ENCODE measurements around the gene ATP6V0E1. TPM values are rescaled to one million over a fixed set of nuclear protein-coding genes. Genes with fewer than 3 reads are reported as not detected.
A peak's percentile ranks its signal among the peaks of the same experiment; 100 is the strongest.
"Not testable (repeated sequence)": the region's sequence is repeated elsewhere in the genome, so short reads cannot be mapped to it uniquely, and the experiment has no call there.

The ATP6V0E1 gene
- total RNA-seq, 2 donors from 2014 or later: 194 to 218 TPM

- no peak overlapping the region for H3K27ac ChIP-seq
- TF ChIP-seq, protein P1, sequence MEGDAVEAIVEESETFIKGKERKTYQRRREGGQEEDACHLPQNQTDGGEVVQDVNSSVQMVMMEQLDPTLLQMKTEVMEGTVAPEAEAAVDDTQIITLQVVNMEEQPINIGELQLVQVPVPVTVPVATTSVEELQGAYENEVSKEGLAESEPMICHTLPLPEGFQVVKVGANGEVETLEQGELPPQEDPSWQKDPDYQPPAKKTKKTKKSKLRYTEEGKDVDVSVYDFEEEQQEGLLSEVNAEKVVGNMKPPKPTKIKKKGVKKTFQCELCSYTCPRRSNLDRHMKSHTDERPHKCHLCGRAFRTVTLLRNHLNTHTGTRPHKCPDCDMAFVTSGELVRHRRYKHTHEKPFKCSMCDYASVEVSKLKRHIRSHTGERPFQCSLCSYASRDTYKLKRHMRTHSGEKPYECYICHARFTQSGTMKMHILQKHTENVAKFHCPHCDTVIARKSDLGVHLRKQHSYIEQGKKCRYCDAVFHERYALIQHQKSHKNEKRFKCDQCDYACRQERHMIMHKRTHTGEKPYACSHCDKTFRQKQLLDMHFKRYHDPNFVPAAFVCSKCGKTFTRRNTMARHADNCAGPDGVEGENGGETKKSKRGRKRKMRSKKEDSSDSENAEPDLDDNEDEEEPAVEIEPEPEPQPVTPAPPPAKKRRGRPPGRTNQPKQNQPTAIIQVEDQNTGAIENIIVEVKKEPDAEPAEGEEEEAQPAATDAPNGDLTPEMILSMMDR (IDR thresholded peaks at IDR 0.05): no peak
- DNase-seq: no peak
Observed at GRCh38 chr5:173025651-173026050, 42.1 kb downstream of the ATP6V0E1 start.

GRCh38 chr5:173027905-173028304, 44.3 kb downstream of the ATP6V0E1 start:
- TF ChIP-seq, protein P1 (IDR thresholded peaks at IDR 0.05): no peak
- intact Hi-C loops (cut with DNase I): no loop called here
- Histone ChIP-seq H3K36me3 (no peaks in the 10 kb centered on the region), H3K27ac (no peak overlapping the region), H3K9me3 (no peaks in the 10 kb centered on the region), H3K27me3 (no peaks in the 10 kb centered on the region), H3K4me3 (no peak overlapping the region), H3K9ac (ENCODE audit: low read depth in 2 of 2, low read length in 2 of 2) (no peak overlapping the region), H3K4me1 (no peaks in the 10 kb centered on the region)
- no peak for DNase-seq

More at GRCh38 chr5:173025651-173026050, 42.1 kb downstream of the ATP6V0E1 start:
- H3K27me3 ChIP-seq: no peaks in the 10 kb centered on the region
- intact Hi-C loops (cut with DNase I): no loop called here
- no peak overlapping the region for H3K4me3 ChIP-seq
- H3K9ac ChIP-seq (ENCODE audit: low read depth in 2 of 2, low read length in 2 of 2): no peak overlapping the region
- H3K9me3 ChIP-seq: no peaks in the 10 kb centered on the region
- no peaks in the 10 kb centered on the region for H3K36me3 ChIP-seq
- H3K4me1 ChIP-seq: no peaks in the 10 kb centered on the region

- TF ChIP-seq, protein P1 (IDR thresholded peaks at IDR 0.05): no peak
- no peaks in the 10 kb centered on the region for H3K36me3 ChIP-seq
- H3K27me3 ChIP-seq: no peaks in the 10 kb centered on the region
- intact Hi-C loops (cut with DNase I): no loop called here
- H3K9me3 ChIP-seq: no peaks in the 10 kb centered on the region
- H3K27ac ChIP-seq: no peak overlapping the region
- no peak overlapping the region for H3K9ac ChIP-seq (ENCODE audit: low read depth in 2 of 2, low read length in 2 of 2)
- no peak for DNase-seq
- H3K4me3 ChIP-seq: no peak overlapping the region
- H3K4me1 ChIP-seq: no peaks in the 10 kb centered on the region
Observed at GRCh38 chr5:173028811-173029327, 45.3 kb downstream of the ATP6V0E1 start.

- intact Hi-C loops (cut with DNase I): no loop called here
- TF ChIP-seq, protein P1 (IDR thresholded peaks at IDR 0.05): no peak
- H3K27ac ChIP-seq: peak overlapping the region; percentile 39
- no peak overlapping the region for H3K9ac ChIP-seq (ENCODE audit: low read depth in 2 of 2, low read length in 2 of 2)
- no peak for DNase-seq
- H3K4me3 ChIP-seq: no peak overlapping the region
- no peaks in the 10 kb centered on the region for H3K27me3 ChIP-seq
- no peaks in the 10 kb centered on the region for H3K36me3 ChIP-seq
- no peaks in the 10 kb centered on the region for H3K4me1 ChIP-seq
- H3K9me3 ChIP-seq: no peaks in the 10 kb centered on the region
Observed at GRCh38 chr5:173029499-173029921, 45.9 kb downstream of the ATP6V0E1 start.

GRCh38 chr5:173032096-173032495, 48.5 kb downstream of the ATP6V0E1 start:
- H3K4me3 ChIP-seq; H3K27ac ChIP-seq; H3K9ac ChIP-seq (ENCODE audit: low read depth in 2 of 2, low read length in 2 of 2); H3K9me3 ChIP-seq; H3K4me1 ChIP-seq; intact Hi-C loops (cut with DNase I); H3K36me3 ChIP-seq; H3K27me3 ChIP-seq; DNase-seq: not testable (repeated sequence)

DNA sequence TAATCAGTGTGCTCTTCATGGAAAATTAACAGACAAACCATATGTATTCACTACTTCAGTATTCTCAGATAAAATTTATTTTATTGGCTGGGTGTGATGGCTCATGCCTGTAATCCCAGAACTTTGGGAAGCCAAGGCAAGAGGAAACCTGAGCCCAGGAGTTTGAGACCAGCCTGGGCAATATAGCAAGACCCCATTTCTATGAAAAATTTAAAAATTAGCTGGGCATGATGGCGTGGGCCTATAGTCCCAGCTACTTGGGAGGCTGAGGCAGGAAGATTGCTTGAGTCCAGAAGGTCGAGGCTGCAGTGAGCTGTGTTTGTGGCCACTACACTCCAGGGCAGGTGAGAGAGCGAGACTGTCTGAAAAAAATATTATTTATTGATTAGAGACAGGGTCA, 49.2 kb downstream of the ATP6V0E1 start:
- TF ChIP-seq, protein P1 (IDR thresholded peaks at IDR 0.05): no peak
- Histone ChIP-seq H3K9me3 (no peaks in the 10 kb centered on the region), H3K4me3 (no peak overlapping the region), H3K9ac (ENCODE audit: low read depth in 2 of 2, low read length in 2 of 2) (no peak overlapping the region), H3K27me3 (no peaks in the 10 kb centered on the region), H3K27ac (no peak overlapping the region), H3K36me3 (no peaks in the 10 kb centered on the region), H3K4me1 (no peaks in the 10 kb centered on the region)
- no peak for DNase-seq
- intact Hi-C loops (cut with DNase I): no loop called here
